Right atrium auricular region (tissue), 2 donors: ENCODE results near the gene CREB5. TPM values are rescaled to one million over a fixed set of nuclear protein-coding genes. Genes with fewer than 3 reads are reported as not detected.

Experiments
- DNase-seq: peaks from one replicate; pipeline ENCODE4 v3.0.0-alpha.2; 2019; ENCODE audit warnings: low spot score
- H3K27ac ChIP-seq, 2 donors: fragments of 200-600 bp; sonication (generic); 1 replicate in 1 of 2; 2 replicates in 1 of 2; pipeline ENCODE4 v1.5.1; 2016 to 2019
- H3K27me3 ChIP-seq, 2 donors: fragments of 200-600 bp; sonication (generic); one replicate each; pipeline versions ENCODE4 v1.5.1 to v1.6.0; 2017 to 2019
- H3K36me3 ChIP-seq: fragments of 200-600 bp; sonication (generic); one replicate; pipeline ENCODE4 v1.5.1; 2016
- H3K4me1 ChIP-seq, 2 donors: fragments of 200-600 bp; sonication (generic); one replicate each; pipeline versions ENCODE4 v1.5.1 to v1.6.0; 2017 to 2019
- H3K4me3 ChIP-seq, 2 donors: fragments of 200-600 bp; sonication (generic); 1 replicate in 1 of 2; 2 replicates in 1 of 2; pipeline ENCODE4 v1.5.1; 2017 to 2019; ENCODE audit warnings: mild to moderate bottlenecking in 1 of 2, moderate library complexity in 1 of 2
- H3K9me3 ChIP-seq, 2 donors: fragments of 200-600 bp; sonication (generic); one replicate each; pipeline ENCODE4 v1.5.1; 2019
- total RNA-seq, 2 donors: library from RNA; depleted of rRNA; stranded (reverse); fragments of >200 nt; gene quantifications; one replicate each; pipeline ENCODE4 v1.1.0, GENCODE V29; 2016
- TF ChIP-seq, protein P1 (sequence below), 2 donors: fragments of 200-600 bp; sonication (generic); IDR thresholded peaks; one replicate each; pipeline ENCODE4 v1.5.1; 2019; ENCODE audit warnings: antibody characterized with exemption in 2 of 2

CREB5 gene
- total RNA-seq, 2 donors from 2014 or later = 10.5 to 20.8 TPM

DNA sequence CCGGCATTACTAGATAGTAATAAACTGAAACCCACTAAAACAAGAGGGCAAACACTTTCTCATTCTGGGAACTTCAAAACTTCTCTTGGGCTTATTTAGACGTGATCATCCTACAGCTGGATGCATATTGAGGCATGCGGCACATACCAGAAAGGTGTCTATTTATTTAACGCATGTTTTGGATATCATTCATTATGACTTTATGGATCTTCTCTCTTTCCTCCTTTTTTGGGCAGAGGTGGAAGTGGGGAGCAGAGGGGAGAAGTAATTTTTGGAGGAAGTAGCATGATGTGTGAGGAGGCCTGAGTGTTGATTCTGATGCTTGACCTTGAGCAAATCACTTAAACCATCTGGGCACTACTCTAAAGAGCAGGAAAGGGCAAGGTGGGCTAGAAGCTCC lies 275.2 kb downstream of the CREB5 start:
- Histone ChIP-seq H3K4me3 (peak overlapping the region in 1 of 2 donors; percentile 53), H3K9me3 (no peaks in the 10 kb centered on the region), H3K36me3 (no peaks in the 10 kb centered on the region), H3K4me1 (peaks cover 0 to 37% of the 10 kb centered on the region in 2 donors), H3K27me3 (no peaks in the 10 kb centered on the region), H3K27ac (peak overlapping the region; percentile 81 to 92)
- DNase-seq = no peak
- TF ChIP-seq, protein P1, sequence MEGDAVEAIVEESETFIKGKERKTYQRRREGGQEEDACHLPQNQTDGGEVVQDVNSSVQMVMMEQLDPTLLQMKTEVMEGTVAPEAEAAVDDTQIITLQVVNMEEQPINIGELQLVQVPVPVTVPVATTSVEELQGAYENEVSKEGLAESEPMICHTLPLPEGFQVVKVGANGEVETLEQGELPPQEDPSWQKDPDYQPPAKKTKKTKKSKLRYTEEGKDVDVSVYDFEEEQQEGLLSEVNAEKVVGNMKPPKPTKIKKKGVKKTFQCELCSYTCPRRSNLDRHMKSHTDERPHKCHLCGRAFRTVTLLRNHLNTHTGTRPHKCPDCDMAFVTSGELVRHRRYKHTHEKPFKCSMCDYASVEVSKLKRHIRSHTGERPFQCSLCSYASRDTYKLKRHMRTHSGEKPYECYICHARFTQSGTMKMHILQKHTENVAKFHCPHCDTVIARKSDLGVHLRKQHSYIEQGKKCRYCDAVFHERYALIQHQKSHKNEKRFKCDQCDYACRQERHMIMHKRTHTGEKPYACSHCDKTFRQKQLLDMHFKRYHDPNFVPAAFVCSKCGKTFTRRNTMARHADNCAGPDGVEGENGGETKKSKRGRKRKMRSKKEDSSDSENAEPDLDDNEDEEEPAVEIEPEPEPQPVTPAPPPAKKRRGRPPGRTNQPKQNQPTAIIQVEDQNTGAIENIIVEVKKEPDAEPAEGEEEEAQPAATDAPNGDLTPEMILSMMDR (IDR thresholded peaks at IDR 0.05) = no peak

DNA sequence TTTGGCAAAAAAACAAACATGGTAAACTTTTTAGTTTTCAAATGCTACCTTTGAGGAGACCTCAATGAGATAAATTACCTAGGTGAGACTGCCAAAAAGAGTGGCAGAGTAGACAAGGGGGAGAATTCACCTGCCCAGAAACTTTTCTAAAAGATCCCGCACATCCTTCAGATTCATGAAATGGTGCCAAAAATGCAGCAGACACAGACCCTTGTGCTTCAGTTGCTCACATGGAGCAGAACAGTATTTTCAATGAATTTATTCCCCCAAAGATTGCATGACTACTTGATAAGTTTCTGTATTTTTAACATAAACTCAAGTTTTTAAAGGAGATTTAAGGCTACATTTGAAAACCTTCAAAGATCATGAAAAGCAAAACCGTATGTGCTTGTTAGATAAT lies 275.9 kb downstream of the CREB5 start:
- TF ChIP-seq, protein P1 (IDR thresholded peaks at IDR 0.05) = no peak
- no peaks in the 10 kb centered on the region for H3K9me3 ChIP-seq
- peaks cover 0 to 37% of the 10 kb centered on the region in 2 donors for H3K4me1 ChIP-seq
- H3K36me3 ChIP-seq = no peaks in the 10 kb centered on the region
- peak overlapping the region in 1 of 2 donors; percentile 4 for H3K4me3 ChIP-seq
- H3K27ac ChIP-seq = peak overlapping the region; percentile 29 to 92
- H3K27me3 ChIP-seq = no peaks in the 10 kb centered on the region
- DNase-seq = no peak

DNA sequence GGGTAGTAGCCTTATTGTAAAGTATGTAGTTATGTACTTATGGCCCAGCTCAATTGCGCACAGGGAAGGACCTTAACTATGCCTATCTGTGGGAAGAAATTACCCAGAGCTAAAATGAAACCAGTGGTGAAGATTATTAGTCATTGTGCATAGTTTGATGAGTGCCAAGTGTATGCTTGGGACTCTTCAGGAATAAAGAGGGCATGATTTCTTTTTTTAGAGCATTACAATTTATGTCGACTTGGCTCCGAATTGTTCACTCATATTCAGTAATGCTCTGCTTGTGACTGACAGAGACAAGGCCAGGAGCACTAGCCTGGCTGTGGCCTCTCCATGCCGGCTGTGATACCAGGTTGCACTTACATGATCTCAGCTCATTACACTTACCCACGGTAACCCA lies 276.3 kb downstream of the CREB5 start:
- Histone ChIP-seq H3K4me1 (peaks cover 0 to 37% of the 10 kb centered on the region in 2 donors), H3K4me3 (peak overlapping the region in 1 of 2 donors; percentile 4), H3K36me3 (no peaks in the 10 kb centered on the region), H3K27ac (peak overlapping the region; percentile 29 to 92), H3K9me3 (no peaks in the 10 kb centered on the region), H3K27me3 (no peaks in the 10 kb centered on the region)
- DNase-seq = no peak
- TF ChIP-seq, protein P1 (IDR thresholded peaks at IDR 0.05) = no peak

DNA sequence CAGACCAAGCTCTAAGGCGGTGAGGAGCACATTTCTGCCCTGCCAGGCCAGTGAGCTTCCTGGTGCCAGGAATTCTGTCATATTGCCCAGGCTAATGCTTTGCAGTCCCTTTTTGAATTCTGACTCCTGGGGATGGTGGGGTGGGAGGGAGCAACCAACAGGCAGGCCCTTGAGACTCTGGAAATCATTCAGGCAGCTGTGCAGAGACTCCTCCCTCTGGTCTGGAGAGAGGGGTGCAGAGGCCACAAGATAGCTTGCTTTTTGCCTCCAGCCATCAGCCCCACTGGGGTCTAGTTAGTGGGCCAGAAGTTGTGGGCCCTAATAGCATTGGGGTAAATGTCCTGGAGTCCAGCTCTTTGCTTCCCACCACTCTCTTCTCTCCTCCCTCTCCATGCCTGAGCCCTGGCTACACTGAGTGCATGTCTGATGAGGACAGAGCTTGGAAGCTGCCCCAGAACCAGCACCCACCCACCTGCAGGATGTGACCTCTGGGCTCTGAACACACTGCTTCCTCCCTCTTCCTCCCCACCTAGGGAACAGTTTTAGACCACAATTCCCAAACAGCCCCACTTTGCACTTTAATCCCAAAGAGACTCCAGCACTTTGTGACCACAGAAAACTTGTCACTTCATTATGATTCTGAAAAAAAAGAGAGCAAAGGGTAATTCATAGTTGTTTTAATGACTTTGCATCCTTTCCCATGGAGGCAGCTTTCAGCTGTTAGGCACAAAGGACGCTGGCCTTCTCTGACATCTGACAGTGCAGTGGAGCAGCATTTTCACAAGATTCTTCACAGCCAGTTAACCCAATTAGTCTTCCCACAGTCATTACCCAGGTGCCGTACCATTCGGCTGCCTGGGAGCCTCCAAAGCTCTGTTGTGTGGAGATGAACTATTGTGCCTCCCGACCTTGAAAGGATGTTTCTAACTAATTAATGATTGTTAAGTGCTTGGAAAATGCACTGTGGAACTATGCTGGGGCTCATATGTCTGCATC lies 283.3 kb downstream of the CREB5 start:
- Histone ChIP-seq H3K27ac (peak overlapping the region; percentile 53 to 60), H3K36me3 (no peaks in the 10 kb centered on the region), H3K4me1 (peaks cover 0 to 36% of the 10 kb centered on the region in 2 donors), H3K9me3 (no peaks in the 10 kb centered on the region), H3K4me3 (no peak overlapping the region), H3K27me3 (no peaks in the 10 kb centered on the region)
- TF ChIP-seq, protein P1 (IDR thresholded peaks at IDR 0.05) = no peak
- DNase-seq = no peak

DNA sequence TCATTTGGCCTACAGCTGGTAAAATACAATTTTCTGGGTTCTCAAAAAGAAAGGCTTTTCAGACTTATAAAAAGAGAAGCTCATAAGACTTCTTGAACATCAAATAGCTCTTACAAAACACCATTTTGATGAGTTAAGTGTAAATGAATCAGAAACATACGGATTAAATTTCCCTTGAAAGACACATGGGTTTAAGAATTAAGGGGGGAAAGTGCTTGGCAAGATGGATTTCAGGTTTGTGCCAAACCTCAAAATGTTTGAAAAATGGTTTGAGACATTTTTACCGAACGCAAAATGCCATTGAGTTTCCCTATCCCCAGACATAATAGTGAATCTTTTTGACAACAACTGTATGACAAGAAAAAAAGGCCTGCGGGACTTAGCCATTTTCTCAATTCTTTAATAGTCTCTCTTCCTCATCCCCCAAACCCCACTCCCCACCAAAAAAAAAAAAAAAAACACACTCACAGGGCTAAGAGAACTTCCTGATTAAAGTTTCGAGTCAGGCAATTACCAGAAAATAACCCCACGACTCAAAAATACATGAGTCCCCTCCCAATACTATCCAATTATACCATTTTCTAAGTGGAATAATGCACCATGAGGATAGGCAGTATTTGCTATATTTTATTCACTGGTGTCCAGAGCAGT lies 285.7 kb downstream of the CREB5 start:
- no peak overlapping the region for H3K4me3 ChIP-seq
- H3K4me1 ChIP-seq = peaks cover 0 to 58% of the 10 kb centered on the region in 2 donors
- H3K9me3 ChIP-seq = no peaks in the 10 kb centered on the region
- DNase-seq = no peak
- H3K27me3 ChIP-seq = no peaks in the 10 kb centered on the region
- H3K36me3 ChIP-seq = no peaks in the 10 kb centered on the region
- TF ChIP-seq, protein P1 (IDR thresholded peaks at IDR 0.05) = no peak
- H3K27ac ChIP-seq = peak overlapping the region in 1 of 2 donors; percentile 19
